ENCODE results near the gene ANKDD1A.

The ANKDD1A gene

GRCh38 chr15:64925335-64926330 lies 13.9 kb downstream of the ANKDD1A start:
- no peak for DNase-seq

GRCh38 chr15:64926661-64927060 lies 15.0 kb downstream of the ANKDD1A start:
- no peak for DNase-seq

- no peak for DNase-seq
Measured at GRCh38 chr15:64928626-64929220, 17.0 kb downstream of the ANKDD1A start.

GRCh38 chr15:64930019-64930652 lies 18.4 kb downstream of the ANKDD1A start:
- DNase-seq, result no peak

- no peak for DNase-seq
Measured at GRCh38 chr15:64930778-64931371, 19.2 kb downstream of the ANKDD1A start.

- DNase-seq, result no peak
Measured at GRCh38 chr15:64931381-64931780, 19.7 kb downstream of the ANKDD1A start.

- DNase-seq, result no peak
Measured at GRCh38 chr15:64934023-64934422, 22.3 kb downstream of the ANKDD1A start.

GRCh38 chr15:64938192-64938591 lies 26.5 kb downstream of the ANKDD1A start:
- no peak for DNase-seq

- no peak for DNase-seq
Measured at GRCh38 chr15:64942356-64942755, 30.7 kb downstream of the ANKDD1A start.

- no peak for DNase-seq
Measured at GRCh38 chr15:64943512-64944225, 32.0 kb downstream of the ANKDD1A start.

GRCh38 chr15:64944961-64945360 lies 33.3 kb downstream of the ANKDD1A start:
- DNase-seq, result no peak

GRCh38 chr15:64947211-64947610 lies 35.5 kb downstream of the ANKDD1A start:
- DNase-seq, result no peak

- DNase-seq, result no peak
Measured at GRCh38 chr15:64948916-64949315, 37.2 kb downstream of the ANKDD1A start.

- no peak for DNase-seq
Measured at GRCh38 chr15:64949383-64950186, 37.9 kb downstream of the ANKDD1A start.

- no peak for DNase-seq
Measured at GRCh38 chr15:64950888-64951287, 39.2 kb downstream of the ANKDD1A start.

GRCh38 chr15:64951777-64952418 lies 40.2 kb downstream of the ANKDD1A start:
- DNase-seq, result no peak

- no peak for DNase-seq
Measured at GRCh38 chr15:64954395-64954794, 42.7 kb downstream of the ANKDD1A start.

- DNase-seq, result no peak
Measured at GRCh38 chr15:64959128-64959527, 47.4 kb downstream of the ANKDD1A start.

GRCh38 chr15:64960153-64960552 lies 48.5 kb downstream of the ANKDD1A start:
- DNase-seq, result no peak

- no peak for DNase-seq
Measured at GRCh38 chr15:64961013-64961412, 49.3 kb downstream of the ANKDD1A start.

- DNase-seq, result no peak
Measured at GRCh38 chr15:64969401-64969800, 57.7 kb downstream of the ANKDD1A start.

Measured in stimulated activated naive CD4-positive, alpha-beta T cell (primary cell).